ENCODE measurements around the gene PIGX. TPM values are rescaled to one million over a fixed set of nuclear protein-coding genes. Genes with fewer than 3 reads are reported as not detected.

Gene PIGX
- total and polyA plus RNA-seq, 2 of the 4 experiments (the other 2 are of a cell fraction), result 9.4 to 14.5 TPM

DNA sequence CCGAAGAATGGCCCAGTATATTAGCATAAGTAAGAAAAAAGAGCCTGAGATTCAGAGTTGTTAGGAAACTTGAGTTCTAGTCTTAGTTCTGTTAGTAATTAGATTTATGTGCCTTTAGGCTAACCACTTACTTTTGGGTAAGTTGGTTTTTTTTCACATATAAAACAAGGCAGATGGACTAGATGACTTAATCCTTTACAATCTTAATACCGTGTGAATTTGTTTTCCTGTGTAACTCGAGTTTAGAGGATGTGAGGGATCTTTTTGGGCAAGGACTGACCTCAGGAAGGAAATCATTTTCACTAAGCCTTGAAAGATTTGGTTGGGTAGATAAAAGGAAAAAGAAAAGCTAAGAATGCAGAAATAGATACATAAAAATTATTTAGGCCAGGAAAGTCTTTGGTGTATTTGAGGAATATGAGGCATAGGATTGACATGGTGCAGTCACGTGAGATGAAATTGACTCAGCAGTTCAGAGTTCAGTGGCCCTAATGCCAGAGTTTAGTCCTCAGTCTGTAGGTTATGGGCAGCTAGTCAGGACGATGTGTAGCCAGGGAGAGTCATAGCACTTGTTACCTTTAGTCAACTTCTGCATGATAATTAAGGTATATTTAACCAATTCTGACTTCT is 62.1 kb downstream of the PIGX start:
- H3K9me1 ChIP-seq (ENCODE audit: insufficient read depth, low read length), result peaks cover 8% of the 10 kb centered on the region
- no peak overlapping the region for H3K56ac ChIP-seq (ENCODE audit: extremely low read depth, insufficient read depth, low read length)
- peaks cover 71% of the 10 kb centered on the region for H4K20me1 ChIP-seq (ENCODE audit: insufficient read depth, low read length)
- H2BK120ac ChIP-seq (ENCODE audit: low read depth, low read length), result no peak overlapping the region
- no peak overlapping the region for H2BK20ac ChIP-seq (ENCODE audit: low read depth, low read length)
- peaks cover 7% of the 10 kb centered on the region for H3K4me1 ChIP-seq (ENCODE audit: control insufficient read depth, insufficient read depth, low read length)
- H3K79me1 ChIP-seq (ENCODE audit: low read depth in 1 of 2, low read length in 2 of 2), result peaks cover 48 to 84% of the 10 kb centered on the region in 2 experiments
- H3K9me3 ChIP-seq (ENCODE audit: control insufficient read depth, insufficient read depth, low read length), result no peaks in the 10 kb centered on the region
- no peak overlapping the region for H2AK9ac ChIP-seq (replicated peaks; ENCODE audit: low read depth, low read length, poor library complexity)
- H2BK15ac ChIP-seq (ENCODE audit: low read depth, low read length), result no peak overlapping the region
- no peak overlapping the region for H2AFZ ChIP-seq (replicated peaks; ENCODE audit: low read length, poor library complexity)
- WGBS, 2 experiments (ENCODE audit: extremely low coverage in 2 of 2, insufficient read length in 1 of 2), result no CpG with 5 or more reads among the region's 5 CpGs
- H3K4me3 ChIP-seq (ENCODE audit: insufficient read depth, low read depth, low read length), result no peak overlapping the region
- H3K14ac ChIP-seq (replicated peaks; ENCODE audit: low read depth, low read length), result no peak overlapping the region
- DNase-seq (no peak), ATAC-seq (ENCODE audit: low read depth) (no peak)
- H4K8ac ChIP-seq (ENCODE audit: low read depth in 2 of 2, low read length in 2 of 2), result no peak overlapping the region
- no peak overlapping the region for H3K27ac ChIP-seq (ENCODE audit: insufficient read depth, low read length)
- H3K27me3 ChIP-seq (ENCODE audit: control insufficient read depth, insufficient read depth, low read length), result no peaks in the 10 kb centered on the region
- H4K5ac ChIP-seq (ENCODE audit: low read depth, low read length), result no peak overlapping the region
- dilution Hi-C loops (cut with HindIII; ENCODE audit: low sequenced_read_pairs, unreplicated experiment) (no loop called here), in situ Hi-C loops (cut with MboI; ENCODE audit: low sequenced_read_pairs) (no loop called here), intact Hi-C loops (cut with micrococcal nuclease) (no loop called here)
- no peak overlapping the region for H2AK5ac ChIP-seq (ENCODE audit: low read depth, low read length)
- H3K9ac ChIP-seq (ENCODE audit: low read depth, low read length), result no peak overlapping the region
- H4K91ac ChIP-seq (ENCODE audit: insufficient read depth, low read depth, low read length), result no peak overlapping the region
- ChIA-PET CTCF (interaction anchor here (1.4 kb wide), 1 partner anchor 12 kb away, joined by 3 read pairs; no protein-coding TSS in a partner anchor), POLR2A (ENCODE audit: unreplicated experiment) (no interaction called here)
- no peaks in the 10 kb centered on the region for H3K36me3 ChIP-seq (ENCODE audit: control insufficient read depth, insufficient read depth, low read length)
- no TSS peak for BruUV-seq (replicated peaks)
- H3K4me2 ChIP-seq (ENCODE audit: low read depth, low read length), result no peak overlapping the region
- TF ChIP-seq CHD1 (IDR thresholded peaks at IDR 0.05; ENCODE audit: low read depth, low read length), result no peak
- no peak for TF ChIP-seq CEBPB (IDR thresholded peaks at IDR 0.05; ENCODE audit: low read depth, low read length)
- TF ChIP-seq BHLHE40 (IDR thresholded peaks at IDR 0.05; ENCODE audit: low read depth, low read length), result no peak
- TF ChIP-seq NFE2L2 (IDR thresholded peaks at IDR 0.05; ENCODE audit: low read depth, low read length), result no peak
- no peak for TF ChIP-seq RAD21 (IDR thresholded peaks at IDR 0.05; ENCODE audit: low read length)
- TF ChIP-seq MAZ (IDR thresholded peaks at IDR 0.05; ENCODE audit: borderline replicate concordance, low read depth, low read length), result no peak
- no peak overlapping the region for H3K18ac ChIP-seq (ENCODE audit: low read depth, low read length)
- no peak overlapping the region for H3K23ac ChIP-seq (ENCODE audit: low read depth, low read length)
- H2BK5ac ChIP-seq (ENCODE audit: low read depth, low read length, poor library complexity, severe bottlenecking), result no peak overlapping the region
- no peak overlapping the region for H3K4ac ChIP-seq (ENCODE audit: low read depth, low read length)
